Astrocyte of the spinal cord (primary cell): Measurements from ENCODE around the gene CYP2J2.
A peak's percentile ranks its signal among the peaks of the same experiment; 100 is the strongest.

Experiments
- DNase-seq: peaks from one replicate; pipeline ENCODE4 v3.0.0; 2011; ENCODE audit warnings: low read depth, low spot score
- H3K4me3 ChIP-seq: 2 replicates; pipeline ENCODE4 v1.5.1; 2011; ENCODE audit warnings: low read depth, mild to moderate bottlenecking, low read length, moderate library complexity
- CTCF ChIP-seq: IDR thresholded peaks from 2 replicates; pipeline ENCODE4 v1.5.1; 2012; ENCODE audit warnings: low read depth, mild to moderate bottlenecking, low read length, inconsistent platforms
- in situ Hi-C: cut with HindIII; loops from 2 replicates; pipeline ENCODE4 v1.10.0; 2017; ENCODE audit warnings: low sequenced_read_pairs

The CYP2J2 gene

GRCh38 chr1:59906931-59907330 lies 19.6 kb downstream of the CYP2J2 start:
- TF ChIP-seq CTCF, result no peak
- in situ Hi-C loops, result no loop called here
- DNase-seq, result no peak
- H3K4me3 ChIP-seq, result no peak overlapping the region

GRCh38 chr1:59903141-59903754 lies 23.3 kb downstream of the CYP2J2 start:
- TF ChIP-seq CTCF, result peak; percentile 62
- H3K4me3 ChIP-seq, result no peak overlapping the region
- in situ Hi-C loops, result no loop called here
- peak; percentile 6 for DNase-seq

- in situ Hi-C loops, result no loop called here
- no peak for DNase-seq
- no peak for TF ChIP-seq CTCF
- no peak overlapping the region for H3K4me3 ChIP-seq
These were observed 24.7 kb downstream of the CYP2J2 start for GRCh38 chr1:59901770-59902388.

- in situ Hi-C loops, result no loop called here
- DNase-seq, result no peak
These were observed 25.9 kb downstream of the CYP2J2 start for GRCh38 chr1:59900640-59901039.

GRCh38 chr1:59898927-59899326 lies 27.6 kb downstream of the CYP2J2 start:
- H3K4me3 ChIP-seq, result no peak overlapping the region
- in situ Hi-C loops, result no loop called here
- TF ChIP-seq CTCF, result no peak
- DNase-seq, result no peak

More at GRCh38 chr1:59900640-59901039, 25.9 kb downstream of the CYP2J2 start:
- H3K4me3 ChIP-seq, result no peak overlapping the region
- no peak for TF ChIP-seq CTCF

GRCh38 chr1:59897165-59897564 lies 29.4 kb downstream of the CYP2J2 start:
- TF ChIP-seq CTCF, result no peak
- DNase-seq, result no peak
- in situ Hi-C loops, result no loop called here
- no peak overlapping the region for H3K4me3 ChIP-seq
